K562 (cell line): ENCODE data around the gene YY1AP1.

ENCODE experiments used
- ARHGAP35 ChIP-seq: fragments of 450-650 bp; IDR thresholded peaks from 2 replicates; pipeline ENCODE4 v1.6.1; 2018; ENCODE audit not compliant: partially characterized antibody
- ATF1 ChIP-seq, 2 experiments: fragments of 450-650 bp in 1 of 2; IDR thresholded peaks; 2 replicates each; pipeline ENCODE4 v1.6.1; 2016; ENCODE audit warnings: missing compliant biosample characterization in 1 of 2, missing genetic modification characterization in 1 of 2
- CTBP1 ChIP-seq: fragments of 450-650 bp; IDR thresholded peaks from 2 replicates; pipeline ENCODE4 v1.6.1; 2016; ENCODE audit warnings: borderline replicate concordance
- KLF6 ChIP-seq: fragments of 250-450 bp; sonication (Bioruptor Pico); IDR thresholded peaks from 2 replicates; pipeline ENCODE4 v1.4.0; 2020; ENCODE audit warnings: mild to moderate bottlenecking, moderate library complexity, borderline replicate concordance
- ZNF175 ChIP-seq: fragments of 200-800 bp; sonication (Bioruptor generic); IDR thresholded peaks from 2 replicates; pipeline ENCODE4 v1.6.1; 2016; ENCODE audit warnings: low read depth, mild to moderate bottlenecking, missing genetic modification characterization, missing compliant biosample characterization
- ZNF766 ChIP-seq: fragments of 200-800 bp; sonication (Bioruptor generic); conservative IDR thresholded peaks from 2 replicates; pipeline ENCODE4 v1.6.1; 2016; ENCODE audit warnings: missing genetic modification characterization, missing compliant biosample characterization

GRCh38 chr1:155691992-155692528, 3.5 kb upstream of the YY1AP1 start:
- TF ChIP-seq CTBP1 (peak; percentile 77), ZNF175 (CRISPR knock-in tag) (no peak), ATF1 (CRISPR knock-in tag; IDR thresholded peaks at IDR 0.05) (no peak), ATF1 (tag; IDR thresholded peaks at IDR 0.05) (peak; percentile 84), ZNF766 (no peak), ARHGAP35 (no peak), KLF6 (CRISPR knock-in tag) (no peak)
